ENCODE results near the gene GRIP2.

The GRIP2 gene

DNA sequence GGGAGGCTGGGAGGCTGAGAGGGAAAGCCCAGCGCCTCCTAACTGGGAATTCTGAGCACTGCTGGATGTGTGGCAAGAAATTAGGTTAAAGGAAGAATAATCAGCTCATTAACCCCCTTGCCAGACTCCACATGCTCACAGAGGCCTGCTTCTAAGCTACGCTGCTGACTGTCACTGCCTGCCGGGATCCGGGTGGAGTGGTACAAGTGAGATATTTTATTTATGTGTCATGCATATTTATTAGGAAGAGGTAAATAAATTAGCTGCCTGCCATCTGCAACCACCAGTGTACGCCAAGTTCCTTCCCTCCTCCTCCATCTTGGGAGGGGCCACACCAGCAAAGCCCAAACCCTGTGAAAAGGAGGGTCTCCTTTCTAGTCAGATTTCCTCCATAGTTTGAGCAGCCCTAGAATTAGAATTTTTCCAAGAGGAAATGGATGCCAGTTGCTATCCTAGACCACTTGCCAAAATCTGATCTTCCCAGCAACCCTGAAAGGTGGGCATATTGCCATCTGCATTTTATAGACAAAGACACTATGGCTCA is 43.5 kb upstream of the GRIP2 start:
- no peak for TF ChIP-seq SIN3A (IDR thresholded peaks at IDR 0.05; ENCODE audit: borderline replicate concordance, insufficient read depth, low read length)
- TF ChIP-seq, protein P1, sequence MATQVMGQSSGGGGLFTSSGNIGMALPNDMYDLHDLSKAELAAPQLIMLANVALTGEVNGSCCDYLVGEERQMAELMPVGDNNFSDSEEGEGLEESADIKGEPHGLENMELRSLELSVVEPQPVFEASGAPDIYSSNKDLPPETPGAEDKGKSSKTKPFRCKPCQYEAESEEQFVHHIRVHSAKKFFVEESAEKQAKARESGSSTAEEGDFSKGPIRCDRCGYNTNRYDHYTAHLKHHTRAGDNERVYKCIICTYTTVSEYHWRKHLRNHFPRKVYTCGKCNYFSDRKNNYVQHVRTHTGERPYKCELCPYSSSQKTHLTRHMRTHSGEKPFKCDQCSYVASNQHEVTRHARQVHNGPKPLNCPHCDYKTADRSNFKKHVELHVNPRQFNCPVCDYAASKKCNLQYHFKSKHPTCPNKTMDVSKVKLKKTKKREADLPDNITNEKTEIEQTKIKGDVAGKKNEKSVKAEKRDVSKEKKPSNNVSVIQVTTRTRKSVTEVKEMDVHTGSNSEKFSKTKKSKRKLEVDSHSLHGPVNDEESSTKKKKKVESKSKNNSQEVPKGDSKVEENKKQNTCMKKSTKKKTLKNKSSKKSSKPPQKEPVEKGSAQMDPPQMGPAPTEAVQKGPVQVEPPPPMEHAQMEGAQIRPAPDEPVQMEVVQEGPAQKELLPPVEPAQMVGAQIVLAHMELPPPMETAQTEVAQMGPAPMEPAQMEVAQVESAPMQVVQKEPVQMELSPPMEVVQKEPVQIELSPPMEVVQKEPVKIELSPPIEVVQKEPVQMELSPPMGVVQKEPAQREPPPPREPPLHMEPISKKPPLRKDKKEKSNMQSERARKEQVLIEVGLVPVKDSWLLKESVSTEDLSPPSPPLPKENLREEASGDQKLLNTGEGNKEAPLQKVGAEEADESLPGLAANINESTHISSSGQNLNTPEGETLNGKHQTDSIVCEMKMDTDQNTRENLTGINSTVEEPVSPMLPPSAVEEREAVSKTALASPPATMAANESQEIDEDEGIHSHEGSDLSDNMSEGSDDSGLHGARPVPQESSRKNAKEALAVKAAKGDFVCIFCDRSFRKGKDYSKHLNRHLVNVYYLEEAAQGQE (IDR thresholded peaks at IDR 0.05; ENCODE audit: insufficient read depth in 1 of 2, low read depth in 2 of 2, low read length in 2 of 2) = no peak
- TF ChIP-seq POLR2AphosphoS5 (IDR thresholded peaks at IDR 0.05; ENCODE audit: low read depth, low read length) = no peak
- TF ChIP-seq FOXP2 (optimal IDR thresholded peaks at IDR 0.05; ENCODE audit: borderline replicate concordance, extremely low read depth, extremely low read length, insufficient read depth) = no peak
- TF ChIP-seq TAF1 (IDR thresholded peaks at IDR 0.05; ENCODE audit: borderline replicate concordance, insufficient read depth, low read length) = no peak

DNA sequence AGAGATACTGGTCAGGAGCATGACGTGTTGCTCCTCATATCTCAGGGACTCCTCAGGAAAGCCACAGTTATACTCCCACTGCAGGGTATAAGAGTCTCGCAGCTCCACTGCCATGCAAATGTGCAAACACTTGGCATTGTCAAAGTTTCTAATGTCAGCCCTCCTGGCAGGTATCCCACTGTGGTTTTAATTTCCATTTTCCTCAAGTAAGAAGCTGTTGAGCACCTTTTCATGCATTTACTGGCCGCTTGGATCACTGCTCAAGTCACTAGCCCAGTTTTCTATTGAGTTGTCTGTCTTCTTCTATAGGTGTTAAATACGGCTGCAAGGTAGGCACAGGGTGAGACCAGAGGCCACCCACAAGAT is 41.9 kb upstream of the GRIP2 start:
- TF ChIP-seq FOXP2 (optimal IDR thresholded peaks at IDR 0.05; ENCODE audit: borderline replicate concordance, extremely low read depth, extremely low read length, insufficient read depth) = no peak
- no peak for TF ChIP-seq SIN3A (IDR thresholded peaks at IDR 0.05; ENCODE audit: borderline replicate concordance, insufficient read depth, low read length)
- TF ChIP-seq, protein P1 (IDR thresholded peaks at IDR 0.05; ENCODE audit: insufficient read depth in 1 of 2, low read depth in 2 of 2, low read length in 2 of 2) = no peak
- no peak for TF ChIP-seq TAF1 (IDR thresholded peaks at IDR 0.05; ENCODE audit: borderline replicate concordance, insufficient read depth, low read length)
- no peak for TF ChIP-seq POLR2AphosphoS5 (IDR thresholded peaks at IDR 0.05; ENCODE audit: low read depth, low read length)

DNA sequence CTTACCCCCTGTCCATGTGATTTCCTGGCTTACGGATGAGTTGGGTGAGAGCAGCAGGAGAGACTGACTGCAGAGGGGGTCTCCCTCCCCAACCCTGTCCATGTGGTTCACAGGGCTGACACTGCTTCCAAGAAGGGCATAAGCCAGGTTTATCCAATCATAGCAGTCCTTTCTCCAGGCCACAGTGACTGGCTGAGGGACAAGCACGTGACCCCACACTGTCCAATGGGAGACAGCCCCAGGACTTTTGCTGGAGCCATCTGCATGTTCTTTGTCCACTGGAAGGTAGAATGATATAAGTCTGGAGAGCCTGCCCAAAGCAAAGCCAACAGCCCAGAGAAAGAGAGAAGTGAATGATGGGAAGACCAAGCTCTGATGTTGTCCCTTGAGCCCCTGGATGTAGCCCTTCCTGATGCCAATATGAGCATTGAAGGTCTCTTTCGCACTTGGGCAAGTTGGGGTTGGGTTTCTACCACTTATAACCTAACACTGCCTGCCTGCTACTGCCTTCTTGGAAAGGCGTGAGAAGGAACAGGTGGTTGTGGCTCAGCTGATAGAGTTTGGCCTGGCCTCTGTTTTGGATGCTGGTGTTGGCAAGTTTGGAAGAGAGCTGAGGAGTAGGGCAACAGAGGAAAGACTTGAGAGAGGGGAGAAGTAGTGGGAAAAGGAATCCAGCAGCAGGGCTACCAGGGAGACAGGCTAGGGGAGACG is 41.3 kb upstream of the GRIP2 start:
- TF ChIP-seq TAF1 (IDR thresholded peaks at IDR 0.05; ENCODE audit: borderline replicate concordance, insufficient read depth, low read length) = no peak
- TF ChIP-seq, protein P1 (IDR thresholded peaks at IDR 0.05; ENCODE audit: insufficient read depth in 1 of 2, low read depth in 2 of 2, low read length in 2 of 2) = no peak

DNA sequence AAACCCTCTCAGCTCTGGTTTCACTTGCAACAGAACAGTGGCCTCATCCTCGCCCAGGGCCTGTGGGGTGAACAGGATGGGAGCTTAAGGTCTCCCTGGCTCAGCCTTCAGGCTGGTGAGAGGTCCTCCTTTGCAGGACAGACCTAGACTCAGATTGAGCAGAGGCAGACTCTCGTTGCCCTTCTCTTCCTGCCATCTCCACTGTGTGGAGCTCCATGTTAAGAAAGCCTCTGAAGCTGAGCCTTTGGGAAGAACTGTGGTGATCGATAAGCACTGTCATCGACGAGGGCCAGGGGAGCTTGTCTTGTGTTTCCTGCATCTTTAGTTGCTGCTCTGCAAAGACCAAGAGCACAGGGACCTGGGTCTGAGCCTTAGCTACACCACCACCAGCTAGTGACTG is 37.8 kb upstream of the GRIP2 start:
- no peak for TF ChIP-seq POLR2AphosphoS5 (IDR thresholded peaks at IDR 0.05; ENCODE audit: low read depth, low read length)
- TF ChIP-seq SIN3A (IDR thresholded peaks at IDR 0.05; ENCODE audit: borderline replicate concordance, insufficient read depth, low read length) = no peak
- TF ChIP-seq, protein P1 (IDR thresholded peaks at IDR 0.05; ENCODE audit: insufficient read depth in 1 of 2, low read depth in 2 of 2, low read length in 2 of 2) = no peak
- no peak for TF ChIP-seq TAF1 (IDR thresholded peaks at IDR 0.05; ENCODE audit: borderline replicate concordance, insufficient read depth, low read length)

DNA sequence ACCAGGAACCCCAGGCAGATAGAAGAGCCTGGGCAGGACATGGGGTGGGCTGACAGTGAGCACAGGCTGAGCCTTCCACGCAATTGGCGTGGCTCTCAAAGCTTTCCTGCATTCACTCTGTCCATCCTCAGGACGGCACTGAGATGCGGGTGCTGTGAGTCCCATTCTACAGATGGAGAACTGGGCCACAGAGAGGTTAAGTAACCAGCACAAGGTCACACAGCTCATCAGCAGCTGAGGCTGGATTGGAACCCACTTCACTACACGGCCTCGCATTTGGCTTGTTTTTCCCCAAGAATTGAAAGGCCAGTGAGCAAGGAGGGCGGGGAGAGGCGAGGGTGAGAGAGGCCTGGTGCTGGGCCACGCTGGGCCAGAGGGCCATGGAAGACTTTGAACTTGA is 36.0 kb upstream of the GRIP2 start:
- TF ChIP-seq POLR2AphosphoS5 (IDR thresholded peaks at IDR 0.05; ENCODE audit: low read depth, low read length) = no peak

Data from PFSK-1 (cell line).